GM12878 (cell line): ENCODE measurements around the gene CFAP141. TPM values are rescaled to one million over a fixed set of nuclear protein-coding genes. Genes with fewer than 3 reads are reported as not detected.

Experiments
- ASH2L ChIP-seq: fragments of 300-600, 200-600 bp; sonication (generic); IDR thresholded peaks from 2 replicates; pipeline ENCODE4 v1.6.1; 2017; ENCODE audit warnings: low read depth, mild to moderate bottlenecking, borderline replicate concordance
- BACH1 ChIP-seq: fragments of 450-650 bp; IDR thresholded peaks from 2 replicates; pipeline ENCODE4 v1.6.1; 2017; ENCODE audit warnings: mild to moderate bottlenecking, borderline replicate concordance
- BCL11A ChIP-seq: IDR thresholded peaks from 2 replicates; pipeline ENCODE4 v1.6.1; 2011; ENCODE audit warnings: low read depth, low read length
- CEBPB ChIP-seq, 2 experiments: fragments of 150-350 bp in 1 of 2; IDR thresholded peaks; 2 replicates each; pipeline ENCODE4 v1.6.1; 2012 to 2014; ENCODE audit warnings: low read depth in 2 of 2, low read length in 2 of 2, borderline replicate concordance in 1 of 2, inconsistent platforms in 1 of 2
- GABPA ChIP-seq: IDR thresholded peaks from 2 replicates; pipeline ENCODE4 v1.6.1; 2014; ENCODE audit warnings: antibody characterized with exemption, low read depth, mild to moderate bottlenecking, inconsistent platforms
- KLF5 ChIP-seq: fragments of 450-650 bp; IDR thresholded peaks from 2 replicates; pipeline ENCODE4 v1.6.1; 2014; ENCODE audit warnings: mild to moderate bottlenecking; ENCODE audit not compliant: partially characterized antibody
- LARP7 ChIP-seq: fragments of 450-650 bp; IDR thresholded peaks from 2 replicates; pipeline ENCODE4 v1.6.1; 2017; ENCODE audit warnings: mild to moderate bottlenecking
- MYC ChIP-seq: IDR thresholded peaks from 2 replicates; pipeline ENCODE4 v1.6.1; 2011; ENCODE audit warnings: mild to moderate bottlenecking, low read length, moderate library complexity, inconsistent platforms; ENCODE audit not compliant: insufficient read depth, insufficient replicate concordance, insufficient read length, severe bottlenecking
- NFIC ChIP-seq: IDR thresholded peaks from 2 replicates; pipeline ENCODE4 v1.6.1; 2012; ENCODE audit warnings: low read depth, mild to moderate bottlenecking, inconsistent platforms, low read length, moderate library complexity
- RAD21 ChIP-seq: IDR thresholded peaks from 2 replicates; pipeline ENCODE4 v1.6.1; 2011; ENCODE audit warnings: mild to moderate bottlenecking, low read depth, low read length, moderate library complexity; ENCODE audit not compliant: insufficient read depth
- RB1 ChIP-seq: fragments of 450-650 bp; formaldehyde crosslinking; IDR thresholded peaks from 2 replicates; pipeline ENCODE4 v1.6.1; 2017; ENCODE audit warnings: mild to moderate bottlenecking, borderline replicate concordance
- SMARCA5 ChIP-seq: fragments of 450-650 bp; IDR thresholded peaks from 2 replicates; pipeline ENCODE4 v1.6.1; 2017; ENCODE audit warnings: mild to moderate bottlenecking
- SREBF2 ChIP-seq: IDR thresholded peaks from 2 replicates; pipeline ENCODE4 v1.6.1; 2012; ENCODE audit warnings: mild to moderate bottlenecking, low read length
- SRF ChIP-seq, 2 experiments: IDR thresholded peaks; 2 replicates each; pipeline ENCODE4 v1.6.1; 2011; ENCODE audit warnings: low read depth in 2 of 2, low read length in 2 of 2, mild to moderate bottlenecking in 1 of 2, moderate library complexity in 1 of 2
- TAF1 ChIP-seq: IDR thresholded peaks from 2 replicates; pipeline ENCODE4 v1.6.1; 2011; ENCODE audit warnings: mild to moderate bottlenecking, low read depth, low read length, borderline replicate concordance
- ZNF24 ChIP-seq: fragments of 450-650 bp; IDR thresholded peaks from 2 replicates; pipeline ENCODE4 v1.6.1; 2017; ENCODE audit warnings: antibody characterized with exemption, mild to moderate bottlenecking
- ZNF622 ChIP-seq: fragments of 450-650 bp; IDR thresholded peaks from 2 replicates; pipeline ENCODE4 v1.6.1; 2017; ENCODE audit warnings: mild to moderate bottlenecking, inconsistent platforms
- ZSCAN29 ChIP-seq: fragments of 450-650 bp; IDR thresholded peaks from 2 replicates; pipeline ENCODE4 v1.6.1; 2017; ENCODE audit warnings: mild to moderate bottlenecking, moderate library complexity
- polyA plus RNA-seq, 11 experiments: library from polyadenylated mRNA; depleted of rRNA in 4 of 11; unstranded in 6 of 11; stranded (reverse) in 5 of 11; fragments of >200 nt; fragmentation: Nextera tagmentation in 4 of 11; fragmentation: Illumina TruSeq in 1 of 11; extraction: Ambion mirVana in 4 of 11; extraction: Trizol in 1 of 11; gene quantifications; 1 replicate in 1 of 11; 2 replicates in 10 of 11; pipeline versions ENCODE4 v1.2.1 to v1.2.3, GENCODE V29; 2011 to 2016; ENCODE audit warnings: inconsistent platforms in 2 of 11, missing spikeins in 2 of 11, low read depth in 1 of 11
- total RNA-seq, 4 experiments: library from RNA; depleted of rRNA in 3 of 4; stranded (reverse); fragments of >200 nt in 3 of 4; fragmentation: Illumina TruSeq in 1 of 4; extraction: Trizol in 1 of 4; gene quantifications; 2 replicates each; pipeline versions ENCODE4 v1.2.1 to v1.2.3, GENCODE V29; 2013 to 2021
- TF ChIP-seq, protein P1 (sequence below): IDR thresholded peaks from 2 replicates; pipeline ENCODE4 v1.6.1; 2012; ENCODE audit warnings: low read length, inconsistent platforms
- TF ChIP-seq, protein P2 (sequence below): fragments of 450-650 bp; IDR thresholded peaks from 2 replicates; pipeline ENCODE4 v1.6.1; 2018; ENCODE audit warnings: borderline replicate concordance, mild to moderate bottlenecking; ENCODE audit not compliant: partially characterized antibody
- TF ChIP-seq, protein P3 (sequence below): IDR thresholded peaks from 2 replicates; pipeline ENCODE4 v1.6.1; 2011; ENCODE audit warnings: mild to moderate bottlenecking, low read depth, low read length, moderate library complexity; ENCODE audit not compliant: insufficient replicate concordance

Gene CFAP141
- total and polyA plus RNA-seq, 10 of the 15 experiments (the other 5 are each of a cell fraction or from before 2014, with no cell fraction given) = not detected

DNA sequence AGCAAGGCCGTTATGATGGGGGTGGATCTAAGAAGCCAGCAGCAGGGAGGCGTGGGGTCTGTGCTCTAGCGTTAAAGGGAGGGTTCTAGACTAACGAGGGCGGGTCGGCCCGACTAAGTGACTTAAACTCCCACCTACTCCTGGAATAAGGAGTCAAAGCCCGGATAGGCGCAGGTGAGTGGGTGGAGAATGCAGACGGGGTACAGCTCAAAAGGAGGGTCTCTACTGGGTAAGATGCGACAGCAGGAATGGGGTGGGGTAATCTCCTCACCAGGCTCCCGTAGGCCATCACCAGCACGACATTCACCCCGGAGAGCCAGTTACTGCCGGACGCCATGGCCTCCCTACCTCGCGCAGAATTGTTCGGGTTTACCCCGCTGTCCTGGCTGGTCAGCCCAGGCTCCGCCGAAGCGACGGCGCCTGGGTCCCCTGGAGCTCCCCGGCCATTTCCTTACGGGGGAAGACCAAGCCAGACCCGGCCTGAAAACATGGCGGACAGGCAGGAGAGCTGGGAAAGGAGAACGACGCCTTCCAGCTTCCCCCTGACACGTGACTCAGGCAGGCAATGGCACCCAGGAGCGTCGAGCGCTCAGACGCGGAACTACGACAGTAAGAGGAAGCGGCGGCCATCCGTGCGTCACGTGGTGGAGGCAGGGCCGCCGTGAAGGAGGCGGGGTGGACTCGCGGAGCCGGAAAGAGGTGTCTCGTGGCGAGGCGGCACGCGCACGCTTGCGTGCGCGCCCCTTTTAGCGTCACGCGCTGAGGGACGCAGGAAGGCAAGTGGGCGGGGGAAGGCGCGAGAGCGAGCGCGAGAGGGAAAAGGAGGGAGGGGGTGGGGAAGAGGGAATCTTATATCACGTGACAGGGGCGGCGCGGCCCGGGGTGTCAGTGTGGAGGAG is 14.2 kb upstream of the CFAP141 start, which contains the start of gene UBAP2L (continued):
- TF ChIP-seq, protein P1, sequence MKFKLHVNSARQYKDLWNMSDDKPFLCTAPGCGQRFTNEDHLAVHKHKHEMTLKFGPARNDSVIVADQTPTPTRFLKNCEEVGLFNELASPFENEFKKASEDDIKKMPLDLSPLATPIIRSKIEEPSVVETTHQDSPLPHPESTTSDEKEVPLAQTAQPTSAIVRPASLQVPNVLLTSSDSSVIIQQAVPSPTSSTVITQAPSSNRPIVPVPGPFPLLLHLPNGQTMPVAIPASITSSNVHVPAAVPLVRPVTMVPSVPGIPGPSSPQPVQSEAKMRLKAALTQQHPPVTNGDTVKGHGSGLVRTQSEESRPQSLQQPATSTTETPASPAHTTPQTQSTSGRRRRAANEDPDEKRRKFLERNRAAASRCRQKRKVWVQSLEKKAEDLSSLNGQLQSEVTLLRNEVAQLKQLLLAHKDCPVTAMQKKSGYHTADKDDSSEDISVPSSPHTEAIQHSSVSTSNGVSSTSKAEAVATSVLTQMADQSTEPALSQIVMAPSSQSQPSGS = no peak
- TF ChIP-seq SRF (IDR thresholded peaks at IDR 0.05; ENCODE audit: low read depth in 2 of 2, low read length in 2 of 2) = peak; percentile 45 to 90
- TF ChIP-seq TAF1 = peak; percentile 68
- peak; percentile 72; the same call in 1 of the 2 replicates for TF ChIP-seq BACH1
- no peak for TF ChIP-seq NFIC
- TF ChIP-seq LARP7 = peak; percentile 99
- no peak for TF ChIP-seq CEBPB (IDR thresholded peaks at IDR 0.05; ENCODE audit: borderline replicate concordance in 1 of 2, low read depth in 2 of 2, low read length in 2 of 2)
- TF ChIP-seq GABPA = no peak
- TF ChIP-seq ASH2L = no peak
- no peak for TF ChIP-seq RAD21
- TF ChIP-seq RB1 = 0 out of 2 replicates have a peak, but pooled peaks have one; percentile 24
- peak; percentile 54 for TF ChIP-seq KLF5
- no peak for TF ChIP-seq SREBF2
- 0 out of 2 replicates have a peak, but pooled peaks have one; percentile 74 for TF ChIP-seq SMARCA5
- TF ChIP-seq, protein P2, sequence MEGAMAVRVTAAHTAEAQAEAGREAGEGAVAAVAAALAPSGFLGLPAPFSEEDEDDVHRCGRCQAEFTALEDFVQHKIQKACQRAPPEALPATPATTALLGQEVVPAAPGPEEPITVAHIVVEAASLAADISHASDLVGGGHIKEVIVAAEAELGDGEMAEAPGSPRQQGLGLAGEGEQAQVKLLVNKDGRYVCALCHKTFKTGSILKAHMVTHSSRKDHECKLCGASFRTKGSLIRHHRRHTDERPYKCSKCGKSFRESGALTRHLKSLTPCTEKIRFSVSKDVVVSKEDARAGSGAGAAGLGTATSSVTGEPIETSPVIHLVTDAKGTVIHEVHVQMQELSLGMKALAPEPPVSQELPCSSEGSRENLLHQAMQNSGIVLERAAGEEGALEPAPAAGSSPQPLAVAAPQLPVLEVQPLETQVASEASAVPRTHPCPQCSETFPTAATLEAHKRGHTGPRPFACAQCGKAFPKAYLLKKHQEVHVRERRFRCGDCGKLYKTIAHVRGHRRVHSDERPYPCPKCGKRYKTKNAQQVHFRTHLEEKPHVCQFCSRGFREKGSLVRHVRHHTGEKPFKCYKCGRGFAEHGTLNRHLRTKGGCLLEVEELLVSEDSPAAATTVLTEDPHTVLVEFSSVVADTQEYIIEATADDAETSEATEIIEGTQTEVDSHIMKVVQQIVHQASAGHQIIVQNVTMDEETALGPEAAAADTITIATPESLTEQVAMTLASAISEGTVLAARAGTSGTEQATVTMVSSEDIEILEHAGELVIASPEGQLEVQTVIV = peak; percentile 94
- TF ChIP-seq ZNF622 = no peak
- peak; percentile 44 for TF ChIP-seq MYC
- TF ChIP-seq, protein P3, sequence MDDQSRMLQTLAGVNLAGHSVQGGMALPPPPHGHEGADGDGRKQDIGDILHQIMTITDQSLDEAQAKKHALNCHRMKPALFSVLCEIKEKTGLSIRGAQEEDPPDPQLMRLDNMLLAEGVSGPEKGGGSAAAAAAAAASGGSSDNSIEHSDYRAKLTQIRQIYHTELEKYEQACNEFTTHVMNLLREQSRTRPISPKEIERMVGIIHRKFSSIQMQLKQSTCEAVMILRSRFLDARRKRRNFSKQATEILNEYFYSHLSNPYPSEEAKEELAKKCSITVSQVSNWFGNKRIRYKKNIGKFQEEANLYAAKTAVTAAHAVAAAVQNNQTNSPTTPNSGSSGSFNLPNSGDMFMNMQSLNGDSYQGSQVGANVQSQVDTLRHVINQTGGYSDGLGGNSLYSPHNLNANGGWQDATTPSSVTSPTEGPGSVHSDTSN = no peak
- peak; percentile 33; the same call in 1 of the 2 replicates for TF ChIP-seq BCL11A
- no peak for TF ChIP-seq ZSCAN29
- TF ChIP-seq ZNF24 = no peak
